GM18517 (cell line): ENCODE data around the gene ANGEL2.

Experiments used
- ATAC-seq: cut with Tn5 transposase; IDR thresholded peaks from one replicate; pipeline ENCODE4 v1.9.1; 2021; ENCODE audit warnings: mild to moderate bottlenecking, moderate library complexity; ENCODE audit not compliant: unreplicated experiment

Gene ANGEL2

GRCh38 chr1:212951947-212952640 lies 63.6 kb downstream of the ANGEL2 start:
- ATAC-seq = no peak

- peak; percentile 3 for ATAC-seq
These were observed 64.3 kb downstream of the ANGEL2 start for GRCh38 chr1:212951126-212951946.

GRCh38 chr1:212950243-212951125 lies 65.2 kb downstream of the ANGEL2 start, which contains the start of gene VASH2:
Gene VASH2, plus strand, starts transcription at chr1:212950541. Its CDS starts 1,002 bp downstream, at chr1:212951543.
- ATAC-seq = peak; percentile 87

- ATAC-seq = no peak
These were observed 65.9 kb downstream of the ANGEL2 start for GRCh38 chr1:212949771-212950170.

GRCh38 chr1:212946872-212947271 lies 68.8 kb downstream of the ANGEL2 start:
- no peak for ATAC-seq

- no peak for ATAC-seq
These were observed 70.1 kb downstream of the ANGEL2 start for GRCh38 chr1:212945463-212946160.

GRCh38 chr1:212945056-212945455 lies 70.6 kb downstream of the ANGEL2 start:
- no peak for ATAC-seq

GRCh38 chr1:212944229-212944901 lies 71.3 kb downstream of the ANGEL2 start:
- no peak for ATAC-seq

- ATAC-seq = no peak
These were observed 72.3 kb downstream of the ANGEL2 start for GRCh38 chr1:212943393-212943710.

GRCh38 chr1:212942679-212943392 lies 72.8 kb downstream of the ANGEL2 start:
- ATAC-seq = no peak
